B cell (primary cell): ENCODE measurements around the gene STX17. TPM values are rescaled to one million over a fixed set of nuclear protein-coding genes. Genes with fewer than 3 reads are reported as not detected.

Source experiments
- ATAC-seq: fragments of 200-7000 bp; cut with Tn5 transposase; one replicate; pipeline ENCODE4 v1.10.0; 2021; ENCODE audit warnings: low read depth, mild to moderate bottlenecking, moderate number of reproducible peaks, moderate library complexity
- CTCF ChIA-PET: fragments of 350-600 bp; sonication (Branson Sonifier 250); formaldehyde crosslinking; loops from one replicate; lab custom pipeline; 2021; ENCODE audit warnings: antibody characterized with exemption, inconsistent platforms; lab: Charles Lee
- POLR2A ChIA-PET: fragments of 350-600 bp; sonication (Branson Sonifier 250); formaldehyde crosslinking; loops from one replicate; lab custom pipeline; 2021; ENCODE audit warnings: antibody characterized with exemption; lab: Charles Lee
- DNase-seq: peaks from one replicate; pipeline ENCODE4 v3.0.0; 2013
- H2AFZ ChIP-seq: 2 replicates; pipeline ENCODE4 v1.6.1; 2012; ENCODE audit warnings: mild to moderate bottlenecking, low read depth, low read length; ENCODE audit not compliant: insufficient read depth, poor library complexity, severe bottlenecking
- H3K27ac ChIP-seq, 2 donors: 1 replicate in 1 of 2; 2 replicates in 1 of 2; pipeline ENCODE4 v1.5.1; 2012 to 2013; ENCODE audit warnings: low read length in 2 of 2, mild to moderate bottlenecking in 2 of 2, moderate library complexity in 1 of 2
- H3K27me3 ChIP-seq, 4 experiments: fragments of 200-600 bp in 1 of 4; sonication (generic) in 1 of 4; replicated peaks in 1 of 4; 1 replicate in 2 of 4; 2 replicates in 2 of 4; pipeline versions ENCODE4 v1.6.1 to v1.7.0; 2013 to 2016; ENCODE audit warnings: low read length in 3 of 4, mild to moderate bottlenecking in 2 of 4, mixed read lengths in 1 of 4, moderate library complexity in 1 of 4; ENCODE audit not compliant: insufficient read depth in 4 of 4, control insufficient read depth in 3 of 4; ENCODE audit errors: control extremely low read depth in 1 of 4
- H3K36me3 ChIP-seq, 2 experiments: replicated peaks in 1 of 2; 1 replicate in 1 of 2; 2 replicates in 1 of 2; pipeline versions ENCODE4 v1.6.1 to v1.7.1; 2013; ENCODE audit warnings: low read length in 1 of 2; ENCODE audit not compliant: insufficient read depth in 2 of 2, control insufficient read depth in 1 of 2; ENCODE audit errors: control extremely low read depth in 1 of 2, extremely low read depth in 1 of 2
- H3K4me1 ChIP-seq, 2 donors: fragments of 200-600 bp in 1 of 2; sonication (generic) in 1 of 2; 1 replicate in 1 of 2; 2 replicates in 1 of 2; pipeline versions ENCODE4 v1.5.1 to v1.6.1; 2013 to 2017; ENCODE audit warnings: low read length in 2 of 2; ENCODE audit not compliant: control insufficient read depth in 2 of 2, insufficient read depth in 2 of 2
- H3K4me2 ChIP-seq: replicated peaks from 2 replicates; pipeline ENCODE3; 2012; ENCODE audit warnings: mild to moderate bottlenecking, low read depth, low read length; ENCODE audit not compliant: poor library complexity, severe bottlenecking
- H3K4me3 ChIP-seq, 5 experiments: fragments of 200-600 bp in 1 of 5; sonication (generic) in 1 of 5; 1 replicate in 3 of 5; 2 replicates in 2 of 5; pipeline versions ENCODE4 v1.5.1 to v1.7.0; 2011 to 2016; ENCODE audit warnings: low read length in 4 of 5, mild to moderate bottlenecking in 4 of 5, low read depth in 2 of 5, control low read depth in 1 of 5, moderate library complexity in 1 of 5; ENCODE audit not compliant: insufficient read depth in 1 of 5; ENCODE audit errors: control extremely low read depth in 1 of 5, extremely low read depth in 1 of 5
- H3K79me2 ChIP-seq: fragments of 200-600 bp; sonication (generic); one replicate; pipeline ENCODE4 v1.6.0; 2016; ENCODE audit warnings: low read length; ENCODE audit not compliant: control insufficient read depth, insufficient read depth
- H3K9ac ChIP-seq: fragments of 200-600 bp; sonication (generic); 2 replicates; pipeline ENCODE4 v1.6.1; 2017; ENCODE audit warnings: mild to moderate bottlenecking, low read length, moderate library complexity
- H3K9me3 ChIP-seq, 3 donors: one replicate each; pipeline versions ENCODE4 v1.6.1 to v1.7.1; 2013; ENCODE audit warnings: low read length in 2 of 3; ENCODE audit not compliant: control insufficient read depth in 2 of 3, insufficient read depth in 1 of 3; ENCODE audit errors: control extremely low read depth in 1 of 3
- H4K20me1 ChIP-seq: 2 replicates; pipeline ENCODE4 v1.6.0; 2012; ENCODE audit warnings: mild to moderate bottlenecking, low read length; ENCODE audit not compliant: insufficient read depth, control insufficient read depth, poor library complexity, severe bottlenecking
- H3K27ac Mint-ChIP-seq: one replicate; pipeline ENCODE4 v1.8.0; 2021; ENCODE audit warnings: mixed read lengths
- H3K27me3 Mint-ChIP-seq: one replicate; pipeline ENCODE4 v1.8.0; 2021; ENCODE audit warnings: mixed read lengths
- H3K4me1 Mint-ChIP-seq: one replicate; pipeline ENCODE4 v1.8.0; 2021; ENCODE audit warnings: mixed read lengths
- H3K4me3 Mint-ChIP-seq: one replicate; pipeline ENCODE4 v1.8.0; 2021; ENCODE audit warnings: mixed read lengths
- H3K9me3 Mint-ChIP-seq: one replicate; pipeline ENCODE4 v1.8.0; 2022; ENCODE audit warnings: mixed read lengths; ENCODE audit not compliant: insufficient read depth
- EZH2 ChIP-seq: IDR thresholded peaks from 2 replicates; pipeline ENCODE4 v1.6.1; 2012; ENCODE audit warnings: borderline replicate concordance, low read depth, mild to moderate bottlenecking, moderate library complexity, low read length; ENCODE audit not compliant: insufficient read depth, poor library complexity, severe bottlenecking
- WGBS: methylation state at CpG from one replicate; pipeline ENCODE4 v1.1.5; 2013; ENCODE audit warnings: missing lambda C conversion rate; ENCODE audit not compliant: insufficient coverage; 5-methylcytosine and 5-hydroxymethylcytosine counted together
- intact Hi-C: fragments of 100-400 bp; cut with micrococcal nuclease; formaldehyde crosslinking; loops from one replicate; pipeline ENCODE4 v1.10.0; 2022
- polyA plus RNA-seq: library from polyadenylated mRNA; depleted of rRNA; stranded (reverse); fragments of >200 nt; gene quantifications from 2 replicates; pipeline ENCODE4 v1.2.3, GENCODE V29; 2012
- total RNA-seq, 2 donors: library from RNA; stranded (reverse); fragments of 120-200 nt in 1 of 2; gene quantifications; 1 replicate in 1 of 2; 2 replicates in 1 of 2; pipeline versions ENCODE4 v1.2.3 to v1.2.4, GENCODE V29; 2013 to 2022
- TF ChIP-seq, protein P1 (sequence below): fragments of 200-600 bp; IDR thresholded peaks from one replicate; pipeline ENCODE4 v1.8.0; 2022; ENCODE audit warnings: antibody characterized with exemption, mild to moderate bottlenecking

Gene STX17
- total and polyA plus RNA-seq, 2 donors (not counting 1 experiment from before 2014, with no cell fraction given): 7.2 to 40.2 TPM

GRCh38 chr9:99931155-99931840 lies 24.8 kb downstream of the STX17 start:
- DNase-seq (no peak), ATAC-seq (no peak)
- intact Hi-C loops: no loop called here
- no peak overlapping the region for H3K4me3 ChIP-seq
- no peak overlapping the region for H3K9ac ChIP-seq
- no peaks in the 10 kb centered on the region for H3K27me3 Mint-ChIP-seq
- peaks cover 3% of the 10 kb centered on the region for H3K9me3 Mint-ChIP-seq
- no peak overlapping the region for H3K4me3 Mint-ChIP-seq
- H3K9me3 ChIP-seq: peaks cover 0 to 4% (median 3%) of the 10 kb centered on the region in 3 donors
- peaks cover 32% of the 10 kb centered on the region for H3K79me2 ChIP-seq
- no peak overlapping the region for H3K27ac Mint-ChIP-seq
- 100% methylated on average over 5 of the region's 6 CpGs for WGBS
- H3K36me3 ChIP-seq: peaks cover 0 to 13% of the 10 kb centered on the region in 2 experiments
- no peak overlapping the region for H3K27ac ChIP-seq
- no peak for TF ChIP-seq EZH2
- TF ChIP-seq, protein P1, sequence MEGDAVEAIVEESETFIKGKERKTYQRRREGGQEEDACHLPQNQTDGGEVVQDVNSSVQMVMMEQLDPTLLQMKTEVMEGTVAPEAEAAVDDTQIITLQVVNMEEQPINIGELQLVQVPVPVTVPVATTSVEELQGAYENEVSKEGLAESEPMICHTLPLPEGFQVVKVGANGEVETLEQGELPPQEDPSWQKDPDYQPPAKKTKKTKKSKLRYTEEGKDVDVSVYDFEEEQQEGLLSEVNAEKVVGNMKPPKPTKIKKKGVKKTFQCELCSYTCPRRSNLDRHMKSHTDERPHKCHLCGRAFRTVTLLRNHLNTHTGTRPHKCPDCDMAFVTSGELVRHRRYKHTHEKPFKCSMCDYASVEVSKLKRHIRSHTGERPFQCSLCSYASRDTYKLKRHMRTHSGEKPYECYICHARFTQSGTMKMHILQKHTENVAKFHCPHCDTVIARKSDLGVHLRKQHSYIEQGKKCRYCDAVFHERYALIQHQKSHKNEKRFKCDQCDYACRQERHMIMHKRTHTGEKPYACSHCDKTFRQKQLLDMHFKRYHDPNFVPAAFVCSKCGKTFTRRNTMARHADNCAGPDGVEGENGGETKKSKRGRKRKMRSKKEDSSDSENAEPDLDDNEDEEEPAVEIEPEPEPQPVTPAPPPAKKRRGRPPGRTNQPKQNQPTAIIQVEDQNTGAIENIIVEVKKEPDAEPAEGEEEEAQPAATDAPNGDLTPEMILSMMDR: no peak
- no peaks in the 10 kb centered on the region for H3K4me1 Mint-ChIP-seq
- H4K20me1 ChIP-seq: peaks cover 7% of the 10 kb centered on the region
- no peak overlapping the region for H2AFZ ChIP-seq
- POLR2A ChIA-PET: no interaction called here
- CTCF ChIA-PET: interaction anchor here (0.7 kb wide), 1 partner anchor 12 kb away, joined by 3 read pairs; no protein-coding TSS in a partner anchor
- no peak overlapping the region for H3K4me2 ChIP-seq
- H3K27me3 ChIP-seq: no peaks in the 10 kb centered on the region
- H3K4me1 ChIP-seq: no peaks in the 10 kb centered on the region

GRCh38 chr9:99936947-99937587 lies 30.6 kb downstream of the STX17 start:
- ChIA-PET POLR2A (no interaction called here), CTCF (no interaction called here)
- DNase-seq (no peak), ATAC-seq (no peak)
- Histone ChIP-seq H3K4me1 (no peaks in the 10 kb centered on the region), H3K36me3 (peaks cover 4 to 7% of the 10 kb centered on the region in 2 experiments), H3K79me2 (peaks cover 11% of the 10 kb centered on the region), H4K20me1 (peaks cover 3% of the 10 kb centered on the region), H3K9me3 (peaks cover 0 to 9% (median 2%) of the 10 kb centered on the region in 3 donors), H2AFZ (no peak overlapping the region), H3K9ac (no peak overlapping the region), H3K27me3 (no peaks in the 10 kb centered on the region), H3K4me2 (no peak overlapping the region), H3K27ac (no peak overlapping the region), H3K4me3 (no peak overlapping the region)
- Mint-ChIP-seq H3K27ac (no peak overlapping the region), H3K4me3 (no peak overlapping the region), H3K27me3 (no peaks in the 10 kb centered on the region), H3K4me1 (no peaks in the 10 kb centered on the region), H3K9me3 (peaks cover 7% of the 10 kb centered on the region)
- intact Hi-C loops: no loop called here
- TF ChIP-seq, protein P1: no peak
- TF ChIP-seq EZH2: no peak
- no CpG with 5 or more reads among the region's 4 CpGs for WGBS
